ENCODE data around the gene PROM1. TPM values are rescaled to one million over a fixed set of nuclear protein-coding genes. Genes with fewer than 3 reads are reported as not detected.

The PROM1 gene
- total RNA-seq, 1 experiment from 2014 or later: 65.1 TPM

DNA sequence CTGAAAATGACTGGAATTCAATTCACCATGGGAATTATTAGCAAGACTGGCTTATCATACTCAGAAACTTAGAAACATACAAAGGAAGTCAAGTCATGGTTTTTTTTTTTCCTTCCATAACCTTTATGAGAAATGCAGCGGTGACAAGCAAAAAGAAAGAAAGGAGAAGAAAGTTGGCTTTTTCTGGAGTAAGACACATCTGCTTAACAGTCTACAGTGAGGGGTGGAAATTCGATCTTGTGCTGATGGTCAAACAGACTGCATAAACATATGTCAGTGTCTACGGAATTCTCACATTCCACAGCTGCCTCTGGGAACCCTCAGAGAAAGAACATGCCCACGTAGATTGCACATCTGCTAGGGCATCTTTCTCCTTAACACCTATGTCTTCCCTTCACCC is 54.6 kb downstream of the PROM1 start:
- ChIA-PET POLR2A (interaction anchor here (1.1 kb wide), 1 partner anchor 179 kb away, joined by 3 read pairs; no protein-coding TSS in a partner anchor), CTCF (interaction anchor here (1.0 to 1.9 kb wide), 6 partner anchors 11 to 236 kb away, joined by 3 to 6 read pairs (median 5); partner anchors contain the start of gene PROM1)
- peak; percentile 57 for ATAC-seq
- TF ChIP-seq CBFB (CRISPR knock-in tag; IDR thresholded peaks at IDR 0.05; ENCODE audit: low read depth): no peak
- Mint-ChIP-seq H3K9me3 (no peaks in the 10 kb centered on the region), H3K4me1 (peaks cover 23% of the 10 kb centered on the region), H3K27ac (0 out of 2 replicates have a peak overlapping the region, but pooled peaks have one; percentile 37), H3K36me3 (peaks cover 4% of the 10 kb centered on the region), H3K4me3 (peak overlapping the region; percentile 12; the same call in 1 of the 2 replicates), H3K27me3 (ENCODE audit: low read depth) (no peaks in the 10 kb centered on the region)
- DNase-seq (ENCODE audit: low spot score): no peak

DNA sequence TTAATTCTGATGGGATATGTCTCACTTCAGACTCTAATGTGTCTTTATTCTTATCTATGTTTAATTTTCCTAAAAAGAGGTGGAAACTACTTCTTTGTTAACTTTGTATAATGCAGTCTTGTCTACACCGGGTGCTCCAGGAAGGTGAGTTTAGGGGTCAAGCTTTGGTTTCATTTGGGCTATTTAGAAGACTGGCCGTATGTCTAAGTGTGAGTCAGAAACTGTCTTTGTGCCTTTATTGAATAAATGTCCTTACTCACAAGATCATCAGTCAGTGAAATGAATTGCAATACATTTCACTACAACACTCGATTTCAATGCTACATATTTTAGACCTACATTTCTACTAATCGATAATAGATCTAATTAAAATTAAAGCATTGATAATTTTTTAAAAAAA is 56.2 kb downstream of the PROM1 start:
- CTCF ChIA-PET: interaction anchor here (0.7 to 1.9 kb wide), 5 partner anchors 64 to 222 kb away, joined by 3 to 6 read pairs (median 5); no protein-coding TSS in a partner anchor
- H3K4me1 Mint-ChIP-seq: peaks cover 18% of the 10 kb centered on the region
- ATAC-seq (no peak), DNase-seq (ENCODE audit: low spot score) (no peak)
- no peaks in the 10 kb centered on the region for H3K9me3 Mint-ChIP-seq
- H3K36me3 Mint-ChIP-seq: peaks cover 20% of the 10 kb centered on the region
- no peaks in the 10 kb centered on the region for H3K27me3 Mint-ChIP-seq (ENCODE audit: low read depth)
- POLR2A ChIA-PET: interaction anchor here (0.6 kb wide), 1 partner anchor 240 kb away, joined by 4 read pairs; no protein-coding TSS in a partner anchor
- H3K4me3 Mint-ChIP-seq: no peak overlapping the region
- no peak for TF ChIP-seq NR1H2 (CRISPR knock-in tag; IDR thresholded peaks at IDR 0.05)
- no peak for TF ChIP-seq FOXK1 (CRISPR knock-in tag; IDR thresholded peaks at IDR 0.05)
- TF ChIP-seq FOXP1 (CRISPR knock-in tag; IDR thresholded peaks at IDR 0.05; ENCODE audit: borderline replicate concordance): no peak
- no peak for TF ChIP-seq ERG (CRISPR knock-in tag; IDR thresholded peaks at IDR 0.05)
- TF ChIP-seq FOXJ3 (CRISPR knock-in tag; IDR thresholded peaks at IDR 0.05; ENCODE audit: borderline replicate concordance): no peak
- no peak for TF ChIP-seq JAZF1 (CRISPR knock-in tag; IDR thresholded peaks at IDR 0.05)
- no peak for TF ChIP-seq MAX (CRISPR knock-in tag; IDR thresholded peaks at IDR 0.05)
- no peak for TF ChIP-seq ZNF416 (CRISPR knock-in tag; IDR thresholded peaks at IDR 0.05)
- no peak for TF ChIP-seq GRHL2 (CRISPR knock-in tag; IDR thresholded peaks at IDR 0.05; ENCODE audit: insufficient replicate concordance, severe bottlenecking)
- TF ChIP-seq, protein P1, sequence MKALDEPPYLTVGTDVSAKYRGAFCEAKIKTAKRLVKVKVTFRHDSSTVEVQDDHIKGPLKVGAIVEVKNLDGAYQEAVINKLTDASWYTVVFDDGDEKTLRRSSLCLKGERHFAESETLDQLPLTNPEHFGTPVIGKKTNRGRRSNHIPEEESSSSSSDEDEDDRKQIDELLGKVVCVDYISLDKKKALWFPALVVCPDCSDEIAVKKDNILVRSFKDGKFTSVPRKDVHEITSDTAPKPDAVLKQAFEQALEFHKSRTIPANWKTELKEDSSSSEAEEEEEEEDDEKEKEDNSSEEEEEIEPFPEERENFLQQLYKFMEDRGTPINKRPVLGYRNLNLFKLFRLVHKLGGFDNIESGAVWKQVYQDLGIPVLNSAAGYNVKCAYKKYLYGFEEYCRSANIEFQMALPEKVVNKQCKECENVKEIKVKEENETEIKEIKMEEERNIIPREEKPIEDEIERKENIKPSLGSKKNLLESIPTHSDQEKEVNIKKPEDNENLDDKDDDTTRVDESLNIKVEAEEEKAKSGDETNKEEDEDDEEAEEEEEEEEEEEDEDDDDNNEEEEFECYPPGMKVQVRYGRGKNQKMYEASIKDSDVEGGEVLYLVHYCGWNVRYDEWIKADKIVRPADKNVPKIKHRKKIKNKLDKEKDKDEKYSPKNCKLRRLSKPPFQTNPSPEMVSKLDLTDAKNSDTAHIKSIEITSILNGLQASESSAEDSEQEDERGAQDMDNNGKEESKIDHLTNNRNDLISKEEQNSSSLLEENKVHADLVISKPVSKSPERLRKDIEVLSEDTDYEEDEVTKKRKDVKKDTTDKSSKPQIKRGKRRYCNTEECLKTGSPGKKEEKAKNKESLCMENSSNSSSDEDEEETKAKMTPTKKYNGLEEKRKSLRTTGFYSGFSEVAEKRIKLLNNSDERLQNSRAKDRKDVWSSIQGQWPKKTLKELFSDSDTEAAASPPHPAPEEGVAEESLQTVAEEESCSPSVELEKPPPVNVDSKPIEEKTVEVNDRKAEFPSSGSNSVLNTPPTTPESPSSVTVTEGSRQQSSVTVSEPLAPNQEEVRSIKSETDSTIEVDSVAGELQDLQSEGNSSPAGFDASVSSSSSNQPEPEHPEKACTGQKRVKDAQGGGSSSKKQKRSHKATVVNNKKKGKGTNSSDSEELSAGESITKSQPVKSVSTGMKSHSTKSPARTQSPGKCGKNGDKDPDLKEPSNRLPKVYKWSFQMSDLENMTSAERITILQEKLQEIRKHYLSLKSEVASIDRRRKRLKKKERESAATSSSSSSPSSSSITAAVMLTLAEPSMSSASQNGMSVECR (CRISPR knock-in tag; IDR thresholded peaks at IDR 0.05; ENCODE audit: borderline replicate concordance): no peak
- TF ChIP-seq, protein P2, sequence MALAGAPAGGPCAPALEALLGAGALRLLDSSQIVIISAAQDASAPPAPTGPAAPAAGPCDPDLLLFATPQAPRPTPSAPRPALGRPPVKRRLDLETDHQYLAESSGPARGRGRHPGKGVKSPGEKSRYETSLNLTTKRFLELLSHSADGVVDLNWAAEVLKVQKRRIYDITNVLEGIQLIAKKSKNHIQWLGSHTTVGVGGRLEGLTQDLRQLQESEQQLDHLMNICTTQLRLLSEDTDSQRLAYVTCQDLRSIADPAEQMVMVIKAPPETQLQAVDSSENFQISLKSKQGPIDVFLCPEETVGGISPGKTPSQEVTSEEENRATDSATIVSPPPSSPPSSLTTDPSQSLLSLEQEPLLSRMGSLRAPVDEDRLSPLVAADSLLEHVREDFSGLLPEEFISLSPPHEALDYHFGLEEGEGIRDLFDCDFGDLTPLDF (CRISPR knock-in tag; IDR thresholded peaks at IDR 0.05): no peak
- TF ChIP-seq IRF2 (CRISPR knock-in tag; IDR thresholded peaks at IDR 0.05; ENCODE audit: borderline replicate concordance, low read depth): no peak
- TF ChIP-seq E2F5 (CRISPR knock-in tag; IDR thresholded peaks at IDR 0.05): no peak
- TF ChIP-seq ETV6 (CRISPR knock-in tag; IDR thresholded peaks at IDR 0.05): no peak
- TF ChIP-seq ZNF317 (CRISPR knock-in tag; IDR thresholded peaks at IDR 0.05; ENCODE audit: borderline replicate concordance, low read depth): no peak
- TF ChIP-seq, protein P3, sequence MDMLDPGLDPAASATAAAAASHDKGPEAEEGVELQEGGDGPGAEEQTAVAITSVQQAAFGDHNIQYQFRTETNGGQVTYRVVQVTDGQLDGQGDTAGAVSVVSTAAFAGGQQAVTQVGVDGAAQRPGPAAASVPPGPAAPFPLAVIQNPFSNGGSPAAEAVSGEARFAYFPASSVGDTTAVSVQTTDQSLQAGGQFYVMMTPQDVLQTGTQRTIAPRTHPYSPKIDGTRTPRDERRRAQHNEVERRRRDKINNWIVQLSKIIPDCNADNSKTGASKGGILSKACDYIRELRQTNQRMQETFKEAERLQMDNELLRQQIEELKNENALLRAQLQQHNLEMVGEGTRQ (CRISPR knock-in tag; IDR thresholded peaks at IDR 0.05): no peak
- no peak overlapping the region for H3K27ac Mint-ChIP-seq
